K562 (cell line): ENCODE results near the gene ARHGAP22. TPM values are rescaled to one million over a fixed set of nuclear protein-coding genes. Genes with fewer than 3 reads are reported as not detected.

ENCODE experiments used
- ARID2 ChIP-seq: fragments of 450-650 bp; IDR thresholded peaks from 2 replicates; pipeline ENCODE4 v1.6.1; 2017; ENCODE audit warnings: antibody characterized with exemption, mild to moderate bottlenecking
- CHD4 ChIP-seq: fragments of 200-600 bp; sonication (generic); IDR thresholded peaks from 3 replicates; pipeline ENCODE4 v1.6.1; 2012; ENCODE audit warnings: low read depth, mild to moderate bottlenecking, mixed read lengths, low read length, inconsistent platforms; ENCODE audit not compliant: insufficient read depth, insufficient replicate concordance, poor library complexity, severe bottlenecking
- ETS1 ChIP-seq: conservative IDR thresholded peaks from 2 replicates; pipeline ENCODE4 v1.6.1; 2011; ENCODE audit warnings: low read depth, mild to moderate bottlenecking, low read length; ENCODE audit not compliant: control insufficient read depth
- KDM4B ChIP-seq, 2 experiments: fragments of 450-650 bp in 1 of 2; sonication (generic) in 1 of 2; IDR thresholded peaks; 2 replicates each; pipeline ENCODE4 v1.6.1; 2016 to 2017; ENCODE audit warnings: borderline replicate concordance in 2 of 2, antibody characterized with exemption in 1 of 2, low read depth in 1 of 2, mild to moderate bottlenecking in 1 of 2
- RBM14 ChIP-seq: fragments of 200-400 bp; formaldehyde crosslinking; IDR thresholded peaks from 2 replicates; pipeline ENCODE4 v1.6.1; 2018; ENCODE audit warnings: low read depth, mild to moderate bottlenecking, low read length, moderate library complexity, borderline replicate concordance; ENCODE audit not compliant: insufficient read depth
- SRSF3 ChIP-seq: fragments of 200-400 bp; formaldehyde crosslinking; IDR thresholded peaks from 2 replicates; pipeline ENCODE4 v1.6.1; 2016; ENCODE audit warnings: mild to moderate bottlenecking, low read length, moderate library complexity; ENCODE audit not compliant: insufficient read depth
- TAF7 ChIP-seq: fragments of 450-650 bp; IDR thresholded peaks from 2 replicates; pipeline ENCODE4 v1.6.1; 2016; ENCODE audit warnings: missing genetic modification characterization, missing compliant biosample characterization
- TGIF2 ChIP-seq: sonication (generic); formaldehyde crosslinking; IDR thresholded peaks from 2 replicates; pipeline ENCODE4 v1.8.1; 2022; ENCODE audit warnings: mild to moderate bottlenecking, missing genetic modification reagents, moderate library complexity
- TRIM24 ChIP-seq, 2 experiments: fragments of 450-650 bp; IDR thresholded peaks; 2 replicates each; pipeline ENCODE4 v1.6.1; 2016
- ZBTB12 ChIP-seq: fragments of 250-450 bp; sonication (Bioruptor Pico); IDR thresholded peaks from 2 replicates; pipeline ENCODE4 v1.4.0; 2020
- ZNF140 ChIP-seq: fragments of 250-450 bp; sonication (Bioruptor Pico); IDR thresholded peaks from 2 replicates; pipeline ENCODE4 v1.8.0; 2021; ENCODE audit warnings: moderate library complexity, mild to moderate bottlenecking, inconsistent platforms
- ZNF232 ChIP-seq: sonication (generic); formaldehyde crosslinking; IDR thresholded peaks from 2 replicates; pipeline ENCODE4 v1.8.0; 2022; ENCODE audit warnings: mild to moderate bottlenecking, missing genetic modification reagents
- ZNF518B ChIP-seq: fragments of 250-450 bp; sonication (Bioruptor Pico); IDR thresholded peaks from 2 replicates; pipeline ENCODE4 v1.5.0; 2021; ENCODE audit warnings: mild to moderate bottlenecking, moderate library complexity
- ZNF699 ChIP-seq: fragments of 250-450 bp; sonication (Bioruptor Pico); IDR thresholded peaks from 2 replicates; pipeline ENCODE4 v1.8.0; 2021; ENCODE audit warnings: mild to moderate bottlenecking, moderate library complexity; ENCODE audit not compliant: insufficient replicate concordance
- ZNF717 ChIP-seq: fragments of 250-450 bp; sonication (Bioruptor Pico); IDR thresholded peaks from 2 replicates; pipeline ENCODE4 v1.5.0; 2021
- polyA plus RNA-seq, 8 experiments: library from polyadenylated mRNA; depleted of rRNA in 4 of 8; stranded (reverse) in 5 of 8; unstranded in 3 of 8; fragments of >200 nt; fragmentation: Nextera tagmentation in 2 of 8; fragmentation: Illumina TruSeq in 1 of 8; extraction: Ambion mirVana in 2 of 8; extraction: Trizol in 1 of 8; gene quantifications; 2 replicates each; pipeline versions ENCODE4 v1.2.1 to v1.2.3, GENCODE V29; 2011 to 2014; ENCODE audit warnings: inconsistent platforms in 1 of 8, missing spikeins in 1 of 8
- total RNA-seq, 7 experiments: library from RNA; depleted of rRNA in 6 of 7; stranded (reverse); fragments of >200 nt in 6 of 7; fragmentation: Illumina TruSeq in 2 of 7; extraction: Trizol in 2 of 7; gene quantifications; 2 replicates each; pipeline versions ENCODE4 v1.2.1 to v1.2.3, GENCODE V29; 2011 to 2021; ENCODE audit warnings: low replicate concordance in 1 of 7
- TF ChIP-seq, protein P1 (sequence below): sonication (generic); formaldehyde crosslinking; IDR thresholded peaks from 2 replicates; pipeline ENCODE4 v1.8.0; 2023; ENCODE audit warnings: missing genetic modification reagents, mild to moderate bottlenecking, borderline replicate concordance

The ARHGAP22 gene
- total and polyA plus RNA-seq, 9 of the 15 experiments (the other 6 are each of a cell fraction or from before 2014, with no cell fraction given), result 1.3 to 28.1 (median 12.7) TPM

- no peak for TF ChIP-seq ZNF717
- TF ChIP-seq KDM4B (IDR thresholded peaks at IDR 0.05; ENCODE audit: borderline replicate concordance in 2 of 2, low read depth in 1 of 2), result no peak
- no peak for TF ChIP-seq ARID2
- no peak for TF ChIP-seq ETS1
- TF ChIP-seq ZNF232 (CRISPR knock-in tag), result no peak
- TF ChIP-seq ZNF699, result no peak
- no peak for TF ChIP-seq CHD4
- no peak for TF ChIP-seq RBM14
- TF ChIP-seq ZBTB12 (CRISPR knock-in tag), result no peak
- TF ChIP-seq, protein P1, sequence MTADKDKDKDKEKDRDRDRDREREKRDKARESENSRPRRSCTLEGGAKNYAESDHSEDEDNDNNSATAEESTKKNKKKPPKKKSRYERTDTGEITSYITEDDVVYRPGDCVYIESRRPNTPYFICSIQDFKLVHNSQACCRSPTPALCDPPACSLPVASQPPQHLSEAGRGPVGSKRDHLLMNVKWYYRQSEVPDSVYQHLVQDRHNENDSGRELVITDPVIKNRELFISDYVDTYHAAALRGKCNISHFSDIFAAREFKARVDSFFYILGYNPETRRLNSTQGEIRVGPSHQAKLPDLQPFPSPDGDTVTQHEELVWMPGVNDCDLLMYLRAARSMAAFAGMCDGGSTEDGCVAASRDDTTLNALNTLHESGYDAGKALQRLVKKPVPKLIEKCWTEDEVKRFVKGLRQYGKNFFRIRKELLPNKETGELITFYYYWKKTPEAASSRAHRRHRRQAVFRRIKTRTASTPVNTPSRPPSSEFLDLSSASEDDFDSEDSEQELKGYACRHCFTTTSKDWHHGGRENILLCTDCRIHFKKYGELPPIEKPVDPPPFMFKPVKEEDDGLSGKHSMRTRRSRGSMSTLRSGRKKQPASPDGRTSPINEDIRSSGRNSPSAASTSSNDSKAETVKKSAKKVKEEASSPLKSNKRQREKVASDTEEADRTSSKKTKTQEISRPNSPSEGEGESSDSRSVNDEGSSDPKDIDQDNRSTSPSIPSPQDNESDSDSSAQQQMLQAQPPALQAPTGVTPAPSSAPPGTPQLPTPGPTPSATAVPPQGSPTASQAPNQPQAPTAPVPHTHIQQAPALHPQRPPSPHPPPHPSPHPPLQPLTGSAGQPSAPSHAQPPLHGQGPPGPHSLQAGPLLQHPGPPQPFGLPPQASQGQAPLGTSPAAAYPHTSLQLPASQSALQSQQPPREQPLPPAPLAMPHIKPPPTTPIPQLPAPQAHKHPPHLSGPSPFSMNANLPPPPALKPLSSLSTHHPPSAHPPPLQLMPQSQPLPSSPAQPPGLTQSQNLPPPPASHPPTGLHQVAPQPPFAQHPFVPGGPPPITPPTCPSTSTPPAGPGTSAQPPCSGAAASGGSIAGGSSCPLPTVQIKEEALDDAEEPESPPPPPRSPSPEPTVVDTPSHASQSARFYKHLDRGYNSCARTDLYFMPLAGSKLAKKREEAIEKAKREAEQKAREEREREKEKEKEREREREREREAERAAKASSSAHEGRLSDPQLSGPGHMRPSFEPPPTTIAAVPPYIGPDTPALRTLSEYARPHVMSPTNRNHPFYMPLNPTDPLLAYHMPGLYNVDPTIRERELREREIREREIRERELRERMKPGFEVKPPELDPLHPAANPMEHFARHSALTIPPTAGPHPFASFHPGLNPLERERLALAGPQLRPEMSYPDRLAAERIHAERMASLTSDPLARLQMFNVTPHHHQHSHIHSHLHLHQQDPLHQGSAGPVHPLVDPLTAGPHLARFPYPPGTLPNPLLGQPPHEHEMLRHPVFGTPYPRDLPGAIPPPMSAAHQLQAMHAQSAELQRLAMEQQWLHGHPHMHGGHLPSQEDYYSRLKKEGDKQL (CRISPR knock-in tag), result no peak
- TF ChIP-seq SRSF3, result no peak
- no peak for TF ChIP-seq ZNF140 (CRISPR knock-in tag)
- TF ChIP-seq ZNF518B, result no peak
- TF ChIP-seq TGIF2 (CRISPR knock-in tag), result no peak
- TF ChIP-seq TAF7 (tag), result no peak
- peak; percentile 67 to 74; a peak in 2 of 4 replicates for TF ChIP-seq TRIM24 (IDR thresholded peaks at IDR 0.05)
These were observed 136.6 kb downstream of the ARHGAP22 start (continued) for GRCh38 chr10:48468130-48468790.
